DOHH2 (cell line): ENCODE results near the gene TBX4.
A peak's percentile ranks its signal among the peaks of the same experiment; 100 is the strongest.

Source experiments
- EZH2phosphoT487 ChIP-seq: fragments of 200-600 bp; sonication (generic); IDR thresholded peaks from 2 replicates; pipeline ENCODE4 v1.6.1; 2017; ENCODE audit warnings: borderline replicate concordance, mild to moderate bottlenecking, antibody characterized with exemption, low read length, moderate library complexity, mixed read lengths
- TF ChIP-seq, protein P1 (sequence below): fragments of 200-600 bp; sonication (generic); IDR thresholded peaks from one replicate; pipeline ENCODE4 v1.5.1; 2014; ENCODE audit warnings: antibody characterized with exemption, mild to moderate bottlenecking, low read depth, low read length; ENCODE audit not compliant: poor library complexity, severe bottlenecking

DNA sequence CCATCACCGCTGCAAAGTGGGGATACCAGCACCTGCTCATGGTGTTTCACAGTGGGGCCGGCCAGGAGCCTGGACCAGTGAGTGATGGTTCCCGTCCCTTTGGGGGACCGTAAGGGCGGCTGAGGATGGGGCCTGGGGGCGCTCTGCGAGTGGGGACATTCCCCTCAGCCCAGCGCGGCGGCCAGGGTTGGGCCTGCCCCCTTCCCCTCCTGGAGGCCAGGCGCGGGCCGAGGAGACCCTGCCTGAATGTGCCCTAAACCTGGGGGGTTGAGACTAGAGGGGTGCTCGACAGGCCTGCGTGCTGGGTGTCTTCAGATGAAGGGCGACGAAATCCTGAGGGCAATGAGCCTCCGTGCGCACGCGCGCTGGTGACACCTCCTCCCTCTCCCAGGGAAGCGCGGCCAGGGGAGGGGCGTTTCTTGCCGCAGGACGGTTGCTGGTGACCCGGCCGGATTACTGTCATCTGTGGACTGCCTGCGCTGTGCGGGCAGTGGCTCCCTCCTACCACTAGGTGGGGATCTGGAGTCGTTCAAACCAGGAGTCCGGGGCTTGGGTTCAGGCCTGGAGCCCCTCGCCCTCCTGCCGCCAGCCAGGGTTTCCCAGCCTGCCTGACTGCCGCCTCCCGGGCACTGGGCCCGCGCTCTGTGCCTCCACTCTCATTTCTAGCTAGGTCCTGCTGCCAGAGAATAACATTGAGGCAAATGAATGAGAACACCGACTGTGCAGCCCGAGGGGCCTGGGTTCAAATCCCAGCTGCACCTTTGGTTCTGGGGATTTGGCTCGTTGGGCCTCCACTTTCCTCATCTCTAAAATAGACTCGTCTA lies 35.5 kb upstream of the TBX4 start:
- TF ChIP-seq, protein P1, sequence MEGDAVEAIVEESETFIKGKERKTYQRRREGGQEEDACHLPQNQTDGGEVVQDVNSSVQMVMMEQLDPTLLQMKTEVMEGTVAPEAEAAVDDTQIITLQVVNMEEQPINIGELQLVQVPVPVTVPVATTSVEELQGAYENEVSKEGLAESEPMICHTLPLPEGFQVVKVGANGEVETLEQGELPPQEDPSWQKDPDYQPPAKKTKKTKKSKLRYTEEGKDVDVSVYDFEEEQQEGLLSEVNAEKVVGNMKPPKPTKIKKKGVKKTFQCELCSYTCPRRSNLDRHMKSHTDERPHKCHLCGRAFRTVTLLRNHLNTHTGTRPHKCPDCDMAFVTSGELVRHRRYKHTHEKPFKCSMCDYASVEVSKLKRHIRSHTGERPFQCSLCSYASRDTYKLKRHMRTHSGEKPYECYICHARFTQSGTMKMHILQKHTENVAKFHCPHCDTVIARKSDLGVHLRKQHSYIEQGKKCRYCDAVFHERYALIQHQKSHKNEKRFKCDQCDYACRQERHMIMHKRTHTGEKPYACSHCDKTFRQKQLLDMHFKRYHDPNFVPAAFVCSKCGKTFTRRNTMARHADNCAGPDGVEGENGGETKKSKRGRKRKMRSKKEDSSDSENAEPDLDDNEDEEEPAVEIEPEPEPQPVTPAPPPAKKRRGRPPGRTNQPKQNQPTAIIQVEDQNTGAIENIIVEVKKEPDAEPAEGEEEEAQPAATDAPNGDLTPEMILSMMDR, result peak; percentile 84
- no peak for TF ChIP-seq EZH2phosphoT487
